Activated CD8-positive, alpha-beta memory T cell treated with anti-CD3 and anti-CD28 coated beads for 24 hours (primary cell): ENCODE results near the gene RALY.
A peak's percentile ranks its signal among the peaks of the same experiment; 100 is the strongest.

ENCODE experiments used
- DNase-seq: peaks from one replicate; pipeline ENCODE4 v3.0.0-alpha.2; 2020

Gene RALY

GRCh38 chr20:33990075-33990474, 3.6 kb upstream of the RALY start:
- no peak for DNase-seq

DNA sequence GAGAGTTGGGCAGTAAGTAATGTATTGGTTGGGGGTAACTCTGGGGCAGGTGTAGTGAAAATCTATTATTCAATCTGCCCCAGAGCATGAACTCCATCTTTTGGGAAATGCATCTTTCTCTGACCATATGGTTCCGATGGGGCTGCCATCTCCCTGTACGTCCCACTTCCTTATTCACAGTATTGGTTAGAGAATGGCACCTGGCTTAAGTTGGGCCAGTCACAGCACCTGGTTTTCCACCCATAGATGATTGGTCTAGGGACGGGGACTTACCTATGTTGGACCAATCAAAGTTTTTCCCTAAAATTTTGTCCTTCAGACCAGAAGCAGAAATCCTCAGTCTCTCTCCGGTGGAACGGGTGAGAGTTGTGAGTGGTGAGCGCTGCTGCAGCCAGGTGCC, 2.2 kb upstream of the RALY start:
- no peak for DNase-seq

DNA sequence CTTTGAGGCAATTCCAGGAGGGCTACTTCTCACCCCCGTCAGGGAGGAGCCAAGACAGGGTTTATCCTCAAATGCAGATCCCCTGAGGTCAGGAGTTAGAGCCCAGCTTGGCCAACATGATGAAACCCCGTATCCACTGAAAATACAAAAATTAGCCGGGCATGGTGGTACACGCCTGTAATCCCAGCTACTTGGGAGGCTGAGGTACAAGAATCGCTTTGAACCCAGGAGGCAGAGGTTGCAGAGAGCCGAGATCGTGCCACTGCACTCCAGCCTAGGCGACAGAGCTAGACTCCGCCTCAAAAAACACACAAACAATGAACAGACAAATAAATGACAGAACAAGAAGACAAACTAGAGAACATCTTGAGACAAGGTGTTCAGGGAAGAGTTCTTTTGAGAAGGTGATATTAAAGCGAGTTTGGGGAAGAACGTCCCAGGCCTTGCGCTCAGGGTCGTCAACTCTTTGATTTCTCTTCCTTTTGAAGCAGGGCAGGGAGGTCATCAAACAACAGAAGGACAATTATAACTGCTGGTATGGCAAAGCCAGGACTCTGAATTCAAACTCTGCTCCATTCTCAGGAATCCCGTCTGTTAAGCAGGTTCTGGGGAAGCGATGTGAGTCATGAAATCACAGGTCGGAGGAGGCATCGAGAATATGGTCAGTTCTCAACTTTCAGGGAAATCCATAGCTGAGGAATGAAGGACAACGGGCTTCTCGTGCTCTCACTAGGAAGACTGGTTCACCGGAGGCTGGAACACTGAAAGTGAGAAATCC, 1.4 kb upstream of the RALY start:
- DNase-seq = no peak

GRCh38 chr20:33992923-33993575, 662 bp upstream of the RALY start:
- peak; percentile 99 for DNase-seq

DNA sequence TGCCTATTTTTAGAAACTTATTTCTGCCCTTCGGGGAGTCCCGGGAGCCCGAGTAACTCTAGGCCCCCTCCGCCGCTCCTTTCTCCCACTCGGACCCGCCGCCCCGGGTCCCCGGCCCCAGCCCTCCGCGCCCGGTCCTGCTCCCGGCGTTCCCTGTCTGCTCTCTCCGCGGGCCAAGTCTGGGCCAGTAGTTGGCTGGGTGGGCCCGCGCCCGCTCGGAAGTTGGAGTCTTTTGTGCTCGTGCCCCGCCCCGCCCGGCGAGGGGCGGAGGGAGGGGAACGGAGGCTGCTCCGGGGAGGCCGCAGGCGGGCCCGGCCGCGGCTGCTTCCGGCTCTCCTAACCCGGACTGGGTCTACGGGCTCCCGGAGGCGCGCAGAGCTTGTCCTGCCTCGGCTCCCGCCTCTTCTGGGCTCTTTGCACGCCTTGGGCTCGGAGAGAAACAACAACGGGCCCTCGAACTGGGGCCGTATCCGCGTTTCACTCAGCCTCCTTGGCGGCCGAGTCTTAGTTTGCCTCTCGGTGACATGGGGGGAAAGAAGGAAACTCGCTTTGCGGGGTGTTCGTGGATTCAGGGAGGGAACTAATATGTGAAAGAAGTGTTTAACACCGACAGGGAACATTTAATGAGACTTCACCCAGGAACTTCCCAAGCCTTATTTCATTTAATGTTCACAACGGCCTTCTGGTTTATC, 657 bp downstream of the RALY start:
- peak; percentile 90 for DNase-seq

- no peak for DNase-seq
These were observed 1.5 kb downstream of the RALY start for GRCh38 chr20:33995053-33995831.

- no peak for DNase-seq
These were observed 5.4 kb downstream of the RALY start for GRCh38 chr20:33999025-33999649.

DNA sequence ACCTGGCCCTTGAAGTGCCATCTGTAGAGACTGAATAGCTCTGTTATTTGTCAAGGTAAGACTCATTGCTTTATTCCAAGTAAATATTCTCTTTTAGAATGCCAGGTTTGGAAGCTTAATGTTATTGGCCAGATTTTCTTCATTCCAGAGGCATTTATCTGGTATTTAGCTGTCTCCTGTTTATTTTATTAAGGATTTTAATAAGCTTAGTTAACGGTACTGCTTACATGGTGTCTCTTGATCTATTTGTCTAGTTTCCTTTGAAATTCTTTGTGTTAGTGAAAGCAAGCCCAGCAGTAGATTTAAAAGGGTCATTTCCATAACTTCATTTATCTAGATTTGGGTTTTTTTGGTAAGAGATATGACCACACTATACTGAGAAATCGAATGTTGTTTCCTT, 7.7 kb downstream of the RALY start:
- DNase-seq = no peak

DNA sequence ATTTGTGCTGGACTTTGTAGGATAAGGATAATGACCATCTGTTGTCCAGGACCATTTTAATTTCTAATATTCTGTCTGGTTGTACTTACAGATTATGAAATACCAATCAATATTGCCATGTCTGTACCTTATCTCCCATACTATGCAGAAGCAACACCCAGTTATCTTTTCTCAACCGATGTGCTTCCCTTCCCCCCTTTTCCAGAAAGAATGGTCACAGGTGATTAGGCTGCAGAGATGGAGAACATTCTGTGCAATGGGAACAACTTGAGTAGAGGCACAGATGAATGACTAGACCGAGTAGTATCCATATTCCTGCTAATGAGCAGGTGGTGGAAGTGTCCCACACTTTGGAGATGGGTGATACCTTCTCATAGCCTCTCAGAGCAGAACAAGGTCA, 10.5 kb downstream of the RALY start:
- no peak for DNase-seq

DNA sequence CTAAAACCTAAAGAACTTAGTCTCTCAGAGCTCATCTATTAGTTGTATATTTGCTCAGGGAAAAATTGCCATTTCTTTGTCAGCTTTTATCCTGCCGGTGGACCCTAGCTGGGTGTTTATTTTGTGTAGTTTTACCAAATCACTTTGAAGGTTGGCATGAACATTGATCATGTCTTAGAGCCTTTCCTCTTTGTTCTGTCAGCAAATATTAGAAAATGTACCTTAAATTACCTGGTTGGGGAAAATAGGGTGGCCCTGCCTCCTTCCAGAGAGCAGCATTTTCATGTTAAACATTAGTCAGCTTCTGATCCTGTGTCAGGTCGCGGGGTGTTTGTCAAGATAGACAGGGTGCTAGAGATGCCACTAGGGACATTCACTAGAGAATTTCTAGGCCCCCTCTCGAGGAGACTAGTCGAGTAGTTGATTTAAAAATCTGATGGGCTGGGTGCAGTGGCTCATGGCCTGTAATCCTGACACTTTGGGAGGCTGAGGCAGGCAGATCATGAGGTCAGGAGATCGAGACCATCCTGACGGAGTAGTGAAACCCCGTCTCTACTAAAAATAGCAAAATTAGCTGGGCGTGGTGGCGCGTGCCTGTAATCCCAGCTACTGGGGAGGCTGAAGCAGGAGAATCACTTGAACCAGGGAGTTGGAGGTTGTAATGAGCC, 11.2 kb downstream of the RALY start:
- no peak for DNase-seq

DNA sequence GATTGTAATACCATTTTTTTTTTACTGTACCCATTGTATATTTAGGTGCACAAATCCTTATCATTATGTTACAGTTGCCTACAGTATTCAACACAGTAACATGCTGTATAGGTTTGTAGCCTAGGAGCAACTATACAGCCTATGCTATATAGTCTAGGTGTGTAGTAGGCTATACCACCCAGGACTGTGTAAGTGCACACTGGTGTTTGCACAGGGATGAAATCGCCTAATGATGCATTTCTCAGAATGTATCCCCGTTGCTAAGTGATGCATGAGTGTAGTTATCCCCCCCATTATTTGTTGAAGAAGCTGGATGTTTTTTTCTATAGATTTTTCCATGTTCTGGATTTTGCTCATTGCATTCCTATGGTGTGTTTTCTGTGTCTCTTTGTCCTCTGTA, 12.9 kb downstream of the RALY start:
- no peak for DNase-seq

GRCh38 chr20:34008477-34008876, 14.8 kb downstream of the RALY start:
- DNase-seq = no peak

DNA sequence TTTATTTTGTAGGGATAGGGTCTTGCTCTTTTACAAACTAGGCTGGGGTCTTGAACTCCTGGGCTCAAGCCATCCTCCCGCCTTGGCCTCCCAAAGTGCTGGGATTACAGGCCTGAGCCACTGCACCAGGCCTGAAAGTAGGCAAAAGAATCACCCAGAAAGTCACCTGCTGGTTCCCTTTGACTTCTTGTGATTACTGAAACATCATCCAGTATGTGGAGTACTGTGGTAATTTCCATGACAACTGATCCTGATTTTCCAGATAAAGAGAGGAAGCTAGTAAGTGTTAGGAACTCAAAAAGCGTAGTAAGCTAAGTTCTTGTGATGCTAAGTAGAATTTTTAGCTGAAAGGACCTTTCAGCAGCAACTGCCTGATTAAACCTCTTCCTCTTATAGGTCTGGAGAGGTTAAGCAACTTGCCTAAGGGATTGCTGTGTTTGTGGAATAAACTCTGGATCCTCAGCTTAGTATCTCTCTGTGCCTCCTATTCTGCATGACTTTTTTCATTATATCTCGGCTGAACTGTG, 16.8 kb downstream of the RALY start:
- DNase-seq = no peak

GRCh38 chr20:34011275-34011674, 17.6 kb downstream of the RALY start:
- DNase-seq = no peak

DNA sequence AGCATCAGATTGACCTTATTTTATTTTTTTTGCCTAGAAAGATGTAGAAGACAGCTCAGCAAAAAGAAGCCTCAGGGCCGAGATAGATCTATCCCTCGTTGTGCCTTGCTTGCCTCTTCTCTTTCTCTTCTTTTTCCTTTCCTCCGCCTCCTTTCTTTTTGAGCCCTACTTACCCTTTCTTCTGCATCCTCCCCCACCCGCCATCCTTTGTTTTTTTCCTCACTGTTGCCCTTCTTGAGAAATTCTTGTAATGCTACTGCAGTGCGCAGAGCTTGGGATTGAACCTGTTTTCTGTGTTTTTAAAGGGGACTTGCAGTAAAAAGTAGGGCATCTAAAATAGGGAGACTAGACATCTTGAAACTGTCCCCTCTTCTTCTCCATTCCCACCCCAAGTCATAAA, 18.6 kb downstream of the RALY start:
- no peak for DNase-seq

- DNase-seq = no peak
These were observed 19.0 kb downstream of the RALY start for GRCh38 chr20:34012735-34013134.

- no peak for DNase-seq
These were observed 19.8 kb downstream of the RALY start for GRCh38 chr20:34013554-34013953.

DNA sequence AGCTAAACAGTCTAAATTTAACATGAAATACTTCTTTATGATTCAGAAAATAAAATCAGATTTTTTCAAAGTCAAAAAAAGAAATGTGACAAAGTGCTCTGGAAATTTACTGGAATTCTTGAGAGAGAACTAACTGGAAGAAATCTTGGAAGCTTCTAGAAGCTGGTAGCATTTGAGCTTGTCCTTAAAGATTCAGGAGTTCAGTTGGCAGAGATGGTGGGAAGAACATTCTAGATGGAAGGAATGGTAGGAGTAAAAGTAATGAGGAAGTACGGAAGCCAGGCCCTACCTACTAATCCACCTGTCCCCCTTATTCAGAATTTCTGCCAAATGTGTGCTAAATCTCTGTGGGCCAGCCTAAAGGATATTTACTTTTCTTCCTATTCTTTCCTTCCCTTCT, 21.2 kb downstream of the RALY start:
- no peak for DNase-seq

DNA sequence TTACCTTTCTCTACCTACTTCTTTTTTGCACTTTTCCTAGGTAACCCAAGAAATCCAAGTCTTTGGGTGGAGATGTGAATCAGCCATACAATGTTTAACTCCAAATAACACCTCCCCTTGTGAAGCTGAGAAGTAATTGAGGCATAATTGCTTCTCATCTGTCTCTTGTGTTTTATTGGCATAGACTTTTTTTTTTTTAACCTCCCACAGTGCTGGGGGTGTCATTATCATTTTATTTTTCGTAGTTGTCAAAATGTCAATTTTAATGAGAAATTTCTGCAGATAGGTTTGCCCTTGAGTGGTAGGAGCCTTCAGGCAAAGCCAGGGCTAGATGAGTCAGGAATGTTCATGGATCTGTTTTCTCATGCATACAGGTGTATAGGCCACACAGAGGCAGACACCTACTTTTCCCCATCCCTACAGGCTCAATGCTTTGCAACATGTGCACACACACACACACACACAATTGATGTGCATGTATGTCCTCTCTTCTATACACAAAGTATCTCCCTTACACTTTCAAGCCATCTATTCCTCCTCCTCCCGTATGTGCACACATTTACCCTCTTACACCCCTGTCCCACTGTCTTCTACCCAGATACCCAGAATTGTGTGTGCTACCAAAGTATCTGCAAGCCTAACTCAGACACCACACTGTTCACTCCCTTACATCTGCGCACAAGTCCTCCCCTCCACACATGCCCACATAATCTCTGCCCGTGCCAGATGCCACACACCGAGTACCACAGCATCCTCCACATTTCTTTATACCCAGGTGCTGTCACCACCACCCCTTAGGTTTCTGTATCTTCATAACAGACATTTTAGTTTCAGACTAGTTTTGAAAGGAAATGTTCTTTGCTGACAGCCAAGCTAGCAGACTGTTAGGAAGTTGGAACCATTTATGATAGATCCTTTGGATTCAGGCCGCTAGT, 22.0 kb downstream of the RALY start:
- no peak for DNase-seq

- no peak for DNase-seq
These were observed 23.0 kb downstream of the RALY start for GRCh38 chr20:34016736-34017135.

- no peak for DNase-seq
These were observed 23.9 kb downstream of the RALY start for GRCh38 chr20:34017610-34018009.
